ENCODE results near the gene OASL.
"Not testable (repeated sequence)": the region's sequence is repeated elsewhere in the genome, so short reads cannot be mapped to it uniquely, and the experiment has no call there.

Gene OASL

DNA sequence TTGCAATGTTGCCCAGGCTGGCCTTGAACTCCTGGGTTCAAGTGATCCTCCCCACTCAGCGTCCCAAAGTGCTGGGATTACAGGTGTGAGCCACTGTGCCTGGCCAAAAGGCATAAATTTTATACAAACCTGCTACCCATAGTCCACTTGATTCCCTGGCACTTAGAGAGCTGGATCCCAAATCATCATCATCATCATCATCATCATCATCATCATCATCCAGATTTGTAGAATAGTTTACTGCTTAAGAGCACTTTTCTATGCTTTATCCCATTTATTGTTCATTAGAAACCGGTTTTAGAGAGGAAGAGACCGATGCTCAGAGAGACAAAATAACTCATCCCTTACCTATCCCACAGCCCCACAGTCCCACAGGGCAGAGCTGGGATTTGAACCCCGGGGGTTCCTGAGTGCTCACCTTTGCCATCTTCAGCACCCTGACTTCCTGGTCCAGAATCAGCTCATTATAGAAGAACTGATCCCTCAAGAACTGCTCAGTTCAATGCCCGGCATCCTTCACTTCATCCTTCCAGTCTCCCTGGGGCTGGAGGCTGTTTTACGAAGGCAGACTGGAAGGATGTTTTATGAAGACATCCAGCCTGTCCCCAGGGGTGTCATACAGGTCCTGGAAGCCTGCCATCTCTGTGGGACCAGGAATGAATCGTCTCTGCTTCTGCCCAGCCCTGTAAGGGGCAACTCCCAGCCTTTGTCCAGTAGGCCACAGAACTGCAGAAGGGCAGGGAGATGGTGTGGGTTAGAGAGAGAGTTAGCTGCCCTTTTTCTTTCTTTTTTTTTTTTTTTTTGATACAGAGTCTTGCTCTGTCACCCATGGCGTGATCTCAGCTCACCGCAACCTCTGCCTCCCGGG is 20.2 kb upstream of the OASL start:
- no peak for DNase-seq (ENCODE audit: low read depth)

DNA sequence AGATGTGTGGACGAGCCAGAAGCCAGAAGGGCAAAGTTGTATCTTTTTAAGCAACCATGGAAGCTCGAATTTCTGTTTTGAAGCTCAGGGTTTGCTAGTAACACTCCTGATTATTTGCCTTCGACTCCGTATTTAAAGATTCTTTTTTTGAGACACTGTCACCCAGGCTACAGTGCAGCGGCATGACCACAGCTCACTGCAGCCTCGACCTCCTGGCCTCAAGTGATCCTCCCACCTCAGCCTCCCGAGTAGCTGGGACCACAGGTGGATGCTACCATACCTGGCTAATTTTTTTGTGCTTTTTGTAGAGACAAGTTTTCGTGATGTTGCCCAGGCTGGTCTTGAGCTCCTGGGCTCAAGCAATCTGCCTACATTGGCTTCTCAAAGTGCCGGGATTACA is 18.7 kb upstream of the OASL start:
- DNase-seq (ENCODE audit: low read depth): no peak

DNA sequence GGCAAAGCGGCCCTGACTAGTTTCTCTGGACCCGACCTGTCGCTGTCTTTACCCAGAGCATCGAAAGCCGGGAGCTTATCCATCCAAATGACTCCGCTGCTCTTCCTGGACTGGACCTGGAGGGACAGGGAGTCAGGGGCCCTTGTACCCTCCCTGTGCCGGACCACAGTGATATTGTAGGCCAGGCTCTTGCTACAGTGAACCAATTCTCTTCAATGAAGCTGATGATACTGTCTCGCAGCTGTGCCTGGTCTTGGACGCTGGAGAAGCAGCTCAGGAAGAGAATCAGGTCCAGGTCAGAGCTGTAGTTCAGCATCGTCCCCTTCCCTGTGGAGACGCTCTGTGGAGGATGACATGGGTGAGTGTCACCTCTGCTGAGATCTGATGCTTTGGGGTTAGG is 14.7 kb upstream of the OASL start:
- DNase-seq (ENCODE audit: low read depth): no peak

DNA sequence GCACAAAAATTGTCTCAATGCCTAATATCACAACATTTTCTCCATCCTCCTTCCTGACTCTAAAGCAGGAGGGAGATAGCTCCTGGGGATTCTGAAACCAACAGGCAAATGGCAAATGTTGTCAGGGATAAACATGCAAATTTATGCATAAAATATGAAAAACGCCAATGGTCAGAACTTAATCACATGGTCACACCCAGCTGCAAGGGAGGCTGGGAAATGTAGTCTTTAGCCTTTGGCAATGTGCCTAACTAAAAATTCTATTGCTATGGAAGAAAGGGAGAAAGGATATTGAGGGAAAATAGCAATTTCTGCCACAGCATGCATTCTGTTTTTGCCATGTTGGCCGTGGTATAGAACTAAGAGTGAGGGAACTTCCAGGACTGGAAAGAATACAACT is 11.7 kb upstream of the OASL start:
- no peak for DNase-seq (ENCODE audit: low read depth)

DNA sequence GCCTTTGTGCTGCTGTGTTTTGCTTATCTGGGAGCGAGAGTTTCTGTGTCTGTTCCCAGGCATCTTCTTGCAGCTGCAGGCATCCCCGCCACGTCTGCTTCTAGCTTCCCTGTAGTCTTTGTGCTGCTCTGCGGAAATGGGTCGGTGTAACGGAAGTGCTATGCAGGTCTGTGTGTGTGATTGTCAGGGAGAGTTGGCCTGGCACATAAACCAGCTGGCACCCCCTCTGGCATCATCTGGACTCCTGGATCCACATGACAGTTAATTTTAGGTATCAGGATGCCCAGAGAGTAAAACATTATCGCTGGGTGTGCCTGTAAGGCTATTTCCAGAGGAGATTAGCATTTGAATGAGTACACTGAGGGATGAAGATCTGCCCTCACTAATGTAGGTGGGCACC is 9.4 kb upstream of the OASL start:
- DNase-seq (ENCODE audit: low read depth): no peak

DNA sequence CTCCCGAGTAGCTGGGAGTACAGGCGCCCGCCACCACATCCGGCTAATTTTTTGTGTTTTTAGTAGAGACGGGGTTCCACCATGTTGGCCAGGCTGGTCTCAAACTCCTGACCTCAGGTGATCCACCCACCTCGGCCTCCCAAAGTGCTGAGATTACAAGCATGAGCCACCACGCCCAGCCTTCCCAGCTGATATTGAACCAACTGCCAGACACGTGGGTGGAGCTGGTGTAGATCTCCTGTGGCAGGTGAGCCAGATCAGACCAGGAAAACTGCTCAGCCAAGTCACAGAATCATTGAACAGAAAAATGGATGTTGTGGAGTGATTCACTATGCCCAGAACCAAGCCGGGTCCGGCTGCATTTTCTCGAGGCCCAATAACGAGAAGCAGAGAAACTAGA is 8.4 kb upstream of the OASL start:
- not testable (repeated sequence) for DNase-seq (ENCODE audit: low read depth)

DNA sequence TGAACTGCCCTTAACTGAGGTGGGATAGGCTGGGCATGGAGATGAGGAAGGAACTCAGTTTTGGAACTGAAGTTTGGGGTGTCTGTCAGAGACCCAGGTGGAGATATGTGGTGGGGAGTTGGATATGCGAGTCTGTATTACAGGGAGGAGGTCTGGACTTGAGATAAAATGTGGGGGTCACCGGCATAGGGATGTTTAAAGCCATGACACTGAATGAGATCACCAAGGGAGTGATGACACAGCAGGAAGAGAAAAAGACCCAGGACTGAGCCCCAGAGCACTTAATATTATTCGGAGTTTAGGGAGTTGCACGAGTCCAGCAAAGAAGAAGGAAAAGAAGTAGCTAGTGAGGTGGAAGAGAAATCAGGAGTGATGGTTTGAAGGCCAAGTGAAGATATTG is 4.0 kb upstream of the OASL start:
- DNase-seq (ENCODE audit: low read depth): no peak

DNA sequence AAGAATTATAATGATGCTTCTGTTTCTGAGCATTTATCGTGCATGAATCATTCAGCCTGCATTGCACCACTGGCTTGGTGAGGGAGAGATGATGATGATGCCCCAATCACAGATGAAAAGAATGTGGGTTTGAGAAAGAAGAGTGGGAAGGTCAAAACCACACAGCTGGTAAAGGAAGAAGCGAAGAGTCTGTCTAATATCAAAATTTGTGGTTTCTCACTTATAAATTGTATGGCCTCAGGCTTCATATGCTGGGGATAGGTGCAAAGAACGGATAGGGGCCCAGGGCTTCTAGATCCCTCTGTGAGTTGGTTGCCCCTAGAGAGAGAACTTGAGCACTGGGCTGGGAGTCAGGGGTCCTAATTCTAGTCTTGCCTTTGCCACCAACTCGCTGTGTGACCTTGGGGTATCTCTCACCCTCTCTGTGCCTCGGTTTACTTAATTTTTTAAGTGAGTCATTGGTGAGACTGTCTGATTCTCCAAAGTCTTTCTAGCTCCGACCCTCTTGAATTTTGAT is 2.2 kb downstream of the OASL start:
- no peak for DNase-seq (ENCODE audit: low read depth)

DNA sequence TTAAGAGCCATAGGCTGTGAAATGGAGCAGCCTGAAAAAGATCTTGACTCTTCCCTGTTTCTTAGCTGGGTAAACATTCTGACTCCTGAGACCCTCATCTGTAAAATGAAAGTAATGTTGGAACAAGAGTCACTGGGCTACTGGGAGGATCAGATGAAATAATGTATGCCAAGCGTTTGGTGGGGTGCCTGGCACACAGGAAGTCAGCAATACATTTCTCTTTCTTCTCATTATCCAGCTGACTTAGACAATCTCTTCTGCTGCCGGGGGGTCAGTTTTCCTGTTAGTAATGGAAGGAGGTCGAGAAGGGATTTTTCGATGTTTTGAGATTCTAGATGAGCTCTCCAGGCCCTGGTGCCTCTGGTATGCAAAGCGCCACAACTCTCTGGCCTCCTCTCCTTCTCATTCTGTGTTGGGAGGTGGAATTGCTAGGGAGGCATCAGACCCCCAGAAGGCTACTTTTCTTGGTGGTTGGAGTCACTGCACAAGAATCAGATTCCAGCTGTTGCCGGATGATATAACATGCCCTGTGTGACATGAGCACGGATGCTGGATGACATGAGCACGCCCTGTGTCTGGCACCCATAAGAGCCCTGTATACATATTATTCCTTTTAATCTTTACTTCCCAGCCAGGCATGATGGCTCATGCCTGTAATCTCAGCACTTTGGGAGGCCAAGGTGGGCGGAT is 4.3 kb downstream of the OASL start:
- no peak for DNase-seq (ENCODE audit: low read depth)

DNA sequence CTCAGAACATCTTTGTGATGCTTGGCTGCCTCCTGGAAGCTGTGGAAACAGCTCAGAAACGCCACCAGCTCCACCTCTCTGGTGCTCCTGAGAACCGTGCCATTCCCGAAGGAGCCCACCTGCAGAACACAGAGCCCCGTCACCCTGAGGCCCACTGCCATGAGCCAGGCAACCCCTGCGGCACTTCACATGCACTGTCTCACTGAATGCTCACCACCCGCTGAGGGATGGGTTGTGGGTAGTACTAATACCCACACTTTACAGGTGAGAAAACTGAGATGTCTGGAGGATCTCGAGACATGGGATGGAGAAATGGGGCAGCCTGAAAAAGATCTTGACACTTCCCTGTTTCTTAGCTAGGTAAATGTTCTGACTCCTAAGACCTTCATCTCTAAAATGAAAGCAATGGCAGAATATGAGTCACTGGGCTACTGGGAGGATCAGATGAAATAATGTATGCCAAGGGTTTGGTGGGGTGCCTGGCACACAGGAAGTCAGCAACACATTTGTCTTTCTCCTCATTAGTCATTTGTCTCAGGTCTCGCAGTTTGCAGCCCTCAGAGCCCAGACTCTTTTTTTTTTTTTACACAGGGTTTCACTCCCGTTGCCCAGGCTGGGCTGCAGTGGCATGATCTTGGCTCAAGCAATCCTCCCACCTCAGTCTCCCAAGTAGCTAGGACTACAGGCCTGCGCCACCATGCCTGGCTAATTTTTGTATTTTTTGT is 5.3 kb downstream of the OASL start:
- peak; percentile 38 for DNase-seq (ENCODE audit: low read depth)

DNA sequence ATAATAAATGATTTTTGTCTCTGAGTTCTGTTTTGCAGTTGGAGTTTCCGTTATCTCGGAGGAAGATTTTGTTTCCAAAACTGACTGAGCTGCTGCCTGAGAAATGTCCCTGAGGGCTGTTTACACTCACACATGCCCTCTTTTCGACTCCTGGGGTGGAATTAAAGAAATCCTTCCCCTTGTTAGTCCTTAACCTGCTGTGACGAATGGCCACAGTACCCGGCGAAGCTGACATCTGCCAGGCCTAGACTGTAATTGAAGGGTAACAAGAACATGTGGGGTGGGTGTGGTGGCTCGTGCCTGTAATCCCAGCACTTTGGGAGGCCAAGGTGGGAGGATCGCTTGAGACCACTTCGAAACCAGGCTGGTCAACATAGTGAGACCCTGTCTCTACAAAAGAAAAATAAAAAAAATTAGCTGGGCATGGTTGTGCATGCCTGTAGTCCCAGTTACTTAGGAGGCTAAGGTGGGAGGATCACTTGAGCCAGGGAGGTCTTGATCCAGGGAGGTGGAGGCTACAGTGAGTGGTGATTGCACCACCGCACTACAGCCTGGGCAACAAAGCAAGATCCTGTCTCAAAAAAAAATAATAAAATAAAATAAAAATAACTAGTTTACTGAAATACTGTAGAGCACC is 8.4 kb downstream of the OASL start:
- DNase-seq (ENCODE audit: low read depth): no peak

DNA sequence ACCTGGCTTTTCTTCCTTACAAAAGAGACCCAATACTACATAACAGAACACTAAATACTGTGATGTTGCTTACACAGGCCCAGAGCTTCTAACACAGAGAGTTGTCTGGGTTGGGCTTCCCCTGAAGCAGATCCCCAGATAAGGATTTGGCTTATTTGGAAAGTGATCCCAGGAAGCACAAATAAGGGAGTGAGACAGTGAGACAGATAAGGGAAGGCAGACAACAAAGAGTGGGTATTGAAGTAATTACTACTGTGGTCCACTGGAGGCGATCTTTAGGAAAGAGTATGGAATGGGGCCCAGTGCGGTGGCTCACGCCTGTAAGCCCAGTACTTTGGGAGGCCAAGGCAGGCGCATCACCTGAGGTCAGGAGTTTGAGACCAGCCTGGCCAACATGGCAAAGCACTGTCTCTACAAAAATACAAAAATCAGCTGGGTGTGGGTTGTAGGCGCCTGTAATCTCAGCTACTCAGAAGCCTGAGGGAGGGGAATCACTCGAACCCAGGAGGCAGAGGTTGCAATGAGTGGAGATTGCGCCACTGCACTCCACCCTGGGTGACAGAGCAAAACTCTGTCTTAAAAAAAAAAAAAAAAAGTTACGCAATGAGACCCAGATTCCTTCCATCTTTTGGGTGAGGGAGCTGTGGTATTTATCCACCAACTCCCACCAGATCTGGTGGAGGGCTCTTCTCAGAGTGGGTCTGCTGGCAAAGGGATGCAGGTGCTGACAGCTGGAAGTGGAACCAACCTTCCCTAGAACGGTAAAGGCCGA is 12.6 kb downstream of the OASL start:
- DNase-seq (ENCODE audit: low read depth): no peak

DNA sequence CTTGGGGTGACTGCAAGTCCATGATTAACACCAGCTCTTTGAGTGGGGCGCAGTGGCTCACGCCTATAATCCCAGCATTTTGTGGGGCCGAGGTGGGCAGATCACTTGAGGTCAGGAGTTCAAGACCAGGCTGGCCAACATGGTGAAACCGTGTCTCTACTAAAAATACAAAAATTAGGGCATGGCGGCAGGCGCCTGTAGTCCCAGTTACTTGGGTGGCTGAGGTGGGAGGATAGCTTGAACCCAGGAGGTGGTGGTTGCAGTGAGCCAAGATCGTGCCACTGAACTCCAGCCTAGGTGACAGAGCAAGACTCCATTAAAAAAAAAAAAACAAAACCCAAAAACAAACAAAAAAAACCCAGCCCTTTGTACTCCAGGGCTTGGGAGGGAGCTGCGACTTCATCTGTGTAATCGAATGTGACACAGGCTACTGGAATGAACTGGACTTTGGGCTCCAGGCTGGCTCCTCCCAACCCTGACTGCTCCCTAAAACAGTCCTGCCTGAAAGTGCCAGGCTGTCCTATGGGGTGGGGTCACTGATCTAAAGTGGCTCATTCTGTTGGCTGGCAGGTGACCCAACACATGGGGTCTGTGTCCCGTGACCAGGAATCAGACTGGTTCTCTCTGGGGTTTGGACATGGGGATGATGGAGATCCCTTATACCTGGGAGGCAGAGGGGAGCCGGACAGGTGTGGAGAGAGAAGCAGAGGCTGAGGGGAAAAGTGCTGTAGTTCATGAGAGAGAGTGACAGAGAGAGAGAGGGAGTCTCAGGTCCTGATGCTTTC is 13.4 kb downstream of the OASL start:
- no peak for DNase-seq (ENCODE audit: low read depth)

DNA sequence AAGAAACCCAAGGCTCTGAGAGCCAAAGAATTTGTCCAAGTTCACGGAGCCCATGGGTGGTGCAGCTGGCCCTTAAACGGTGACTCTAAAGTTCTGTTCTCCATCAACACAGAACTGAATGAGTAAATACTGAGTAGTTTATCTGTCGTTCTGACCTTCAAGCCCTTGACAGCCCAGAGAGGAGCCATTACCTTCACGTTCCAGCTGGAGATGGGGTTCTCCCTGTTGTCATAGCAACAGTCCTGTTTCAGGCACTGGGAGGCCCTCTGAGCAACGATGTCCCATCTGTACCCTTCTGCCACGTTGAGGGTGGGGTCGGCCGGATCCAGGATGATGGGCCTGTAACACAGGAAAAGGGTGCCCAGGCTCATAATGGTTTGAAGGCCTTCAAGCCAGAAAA is 15.2 kb downstream of the OASL start:
- no peak for DNase-seq (ENCODE audit: low read depth)

DNA sequence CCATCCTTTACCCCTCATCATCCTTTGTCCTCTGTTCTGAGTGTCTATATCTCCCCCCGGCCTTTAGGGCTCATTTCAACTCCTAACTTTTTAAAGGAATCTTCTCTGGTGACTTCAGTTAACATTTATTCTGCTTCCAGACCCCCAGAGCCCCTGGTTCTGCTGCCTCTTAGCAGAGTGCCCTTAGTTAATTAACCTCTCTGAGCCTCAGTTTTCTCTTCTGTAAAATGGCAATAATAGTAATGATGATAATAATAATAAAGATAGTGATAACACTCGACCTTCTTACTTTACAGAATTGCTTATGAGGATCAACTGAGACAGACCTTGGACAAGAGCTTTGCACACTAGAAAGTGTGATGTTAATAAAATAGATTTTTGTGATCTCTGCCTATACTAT is 16.3 kb downstream of the OASL start:
- no peak for DNase-seq (ENCODE audit: low read depth)

DNA sequence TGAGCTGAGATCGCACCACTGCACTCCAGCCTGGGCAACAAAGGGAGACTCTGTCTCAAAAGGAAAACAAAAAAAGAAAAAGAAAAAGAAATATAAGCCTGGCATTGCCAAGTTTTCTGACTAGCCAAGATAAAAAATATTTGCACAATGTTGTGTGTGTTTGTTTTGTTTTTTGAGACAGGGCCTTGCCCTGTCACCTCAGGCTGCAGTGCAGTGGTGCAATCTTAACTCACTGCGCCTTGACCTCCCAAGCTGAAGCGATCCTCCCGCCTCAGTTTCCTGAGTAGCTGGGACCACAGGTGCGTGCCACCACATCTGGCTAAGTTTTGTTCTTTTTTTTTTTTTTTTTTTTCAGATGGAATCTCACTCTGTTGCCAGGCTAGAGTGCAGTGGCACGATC is 17.3 kb downstream of the OASL start:
- DNase-seq (ENCODE audit: low read depth): no peak

DNA sequence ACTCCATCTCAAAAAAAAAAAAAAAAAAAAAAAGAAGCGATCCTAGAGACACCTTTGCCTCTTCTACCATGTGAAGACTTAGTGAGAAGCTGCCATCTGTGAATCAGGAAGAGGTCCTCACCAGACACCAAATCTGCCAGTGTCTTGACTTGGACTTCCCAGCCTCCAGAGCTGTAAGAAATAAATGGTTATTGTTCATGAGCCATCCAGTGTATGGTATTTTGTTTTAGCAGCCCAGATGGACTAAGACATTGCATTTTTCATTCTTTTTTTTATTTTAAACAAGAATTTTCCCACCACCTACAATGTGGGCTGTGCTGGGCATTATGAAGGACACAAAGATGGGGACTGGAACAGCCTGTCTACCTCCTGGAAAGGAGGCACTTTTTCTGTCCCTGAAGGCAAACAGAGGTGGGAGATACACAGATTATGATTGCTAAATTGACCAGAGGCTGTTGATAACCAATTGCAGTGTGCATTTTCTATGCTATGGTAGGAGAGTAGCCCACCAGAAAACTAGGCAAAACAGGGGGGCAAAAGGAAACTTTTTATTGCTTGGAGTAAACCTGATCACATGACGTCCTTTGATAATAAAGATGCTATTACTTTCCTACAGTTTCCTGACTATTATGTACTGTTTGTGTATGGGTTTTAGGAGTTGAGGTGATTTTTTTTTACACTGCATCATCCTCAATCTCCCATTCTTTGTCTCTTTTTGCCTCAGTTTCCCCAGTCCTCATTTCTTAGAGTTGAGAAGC is 20.0 kb downstream of the OASL start:
- DNase-seq (ENCODE audit: low read depth): no peak

DNA sequence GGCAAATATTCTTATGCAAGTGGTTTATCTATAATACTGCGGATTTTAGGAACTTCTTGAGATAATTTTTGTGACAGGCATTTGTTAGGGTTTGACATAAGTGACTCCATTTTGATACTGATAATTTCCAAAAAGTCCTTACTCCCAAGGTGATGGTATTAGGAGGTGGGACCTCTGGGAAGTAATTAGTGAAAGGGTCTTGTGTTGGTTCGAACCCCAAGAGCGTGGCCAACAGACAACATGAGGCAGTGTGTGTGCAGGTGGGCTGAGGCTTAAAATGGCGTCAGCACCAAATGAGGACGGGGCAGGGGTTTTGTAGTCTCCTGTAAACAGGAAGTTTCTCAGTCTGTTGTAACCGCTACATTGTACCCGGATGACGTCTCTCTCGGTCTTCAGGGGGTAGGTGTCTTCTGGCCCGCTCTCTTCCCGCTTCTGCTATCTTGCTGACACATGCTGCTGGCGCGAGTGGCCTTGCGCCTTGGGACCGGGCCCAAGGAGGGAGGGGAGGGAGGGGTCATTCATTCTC is 21.0 kb downstream of the OASL start:
- no peak for DNase-seq (ENCODE audit: low read depth)
